ENCODE results near the gene MRM2.
A peak's percentile ranks its signal among the peaks of the same experiment; 100 is the strongest.
"Not testable (repeated sequence)": the region's sequence is repeated elsewhere in the genome, so short reads cannot be mapped to it uniquely, and the experiment has no call there.

MRM2 gene

GRCh38 chr7:2241580-2242540 is at the start of gene MRM2, which contains the start of gene NUDT1:
MRM2 (minus strand) TSS chr7:2242205; CDS start chr7:2242169, 36 bp downstream.
NUDT1 (plus strand) TSS chr7:2242226; CDS start chr7:2244575, 2,349 bp downstream.
- DNase-seq: peak; percentile 77

- no peak for DNase-seq
Measured at GRCh38 chr7:2290877-2291276, 48.9 kb upstream of the MRM2 start.

- DNase-seq: no peak
Measured at GRCh38 chr7:2289621-2290020, 47.6 kb upstream of the MRM2 start.

- no peak for DNase-seq
Measured at GRCh38 chr7:2289111-2289586, 47.1 kb upstream of the MRM2 start.

GRCh38 chr7:2288503-2288902 is 46.5 kb upstream of the MRM2 start:
- no peak for DNase-seq

GRCh38 chr7:2287745-2288144 is 45.7 kb upstream of the MRM2 start:
- no peak for DNase-seq

- DNase-seq: no peak
Measured at GRCh38 chr7:2283074-2283473, 41.1 kb upstream of the MRM2 start.

GRCh38 chr7:2282185-2282751 is 40.3 kb upstream of the MRM2 start:
- no peak for DNase-seq

- no peak for DNase-seq
Measured at GRCh38 chr7:2281541-2281940, 39.5 kb upstream of the MRM2 start.

GRCh38 chr7:2280424-2280823 is 38.4 kb upstream of the MRM2 start:
- DNase-seq: no peak

GRCh38 chr7:2279896-2280295 is 37.9 kb upstream of the MRM2 start:
- no peak for DNase-seq

GRCh38 chr7:2278026-2278425 is 36.0 kb upstream of the MRM2 start:
- no peak for DNase-seq

GRCh38 chr7:2276107-2276506 is 34.1 kb upstream of the MRM2 start:
- no peak for DNase-seq

GRCh38 chr7:2275101-2275500 is 33.1 kb upstream of the MRM2 start:
- DNase-seq: no peak

GRCh38 chr7:2274666-2275065 is 32.7 kb upstream of the MRM2 start:
- DNase-seq: no peak

GRCh38 chr7:2273866-2274265 is 31.9 kb upstream of the MRM2 start:
- no peak for DNase-seq

GRCh38 chr7:2272031-2272430 is 30.0 kb upstream of the MRM2 start:
- DNase-seq: no peak

- no peak for DNase-seq
Measured at GRCh38 chr7:2271273-2272026, 29.4 kb upstream of the MRM2 start.

GRCh38 chr7:2270495-2270894 is 28.5 kb upstream of the MRM2 start:
- DNase-seq: no peak

- DNase-seq: no peak
Measured at GRCh38 chr7:2269991-2270460, 28.0 kb upstream of the MRM2 start.

- not testable (repeated sequence) for DNase-seq
Measured at GRCh38 chr7:2269089-2269990, 27.3 kb upstream of the MRM2 start.

GRCh38 chr7:2266911-2267310 is 24.9 kb upstream of the MRM2 start:
- no peak for DNase-seq

Measured in DMS79 treated with DMSO at 0.1 percent for 48 hours (cell line).